Activated CD8-positive, alpha-beta T cell treated with anti-CD3 and anti-CD28 coated beads for 36 hours (primary cell): Measurements from ENCODE around the gene PLTP. TPM values are rescaled to one million over a fixed set of nuclear protein-coding genes. Genes with fewer than 3 reads are reported as not detected.

Source experiments
- ATAC-seq: fragments of 200-7000 bp; cut with Tn5 transposase; one replicate; pipeline ENCODE4 v1.10.0; 2021; ENCODE audit warnings: mild to moderate bottlenecking, moderate library complexity
- CTCF ChIA-PET: fragments of 350-600 bp; sonication (Branson Sonifier 250); formaldehyde crosslinking; loops from one replicate; lab custom pipeline; 2021; ENCODE audit warnings: antibody characterized with exemption; lab: Charles Lee
- POLR2A ChIA-PET: fragments of 350-600 bp; sonication (Branson Sonifier 250); formaldehyde crosslinking; loops from one replicate; lab custom pipeline; 2021; ENCODE audit warnings: antibody characterized with exemption; lab: Charles Lee
- DNase-seq: peaks from one replicate; pipeline ENCODE4 v3.0.0-alpha.2; 2020
- H3K27ac Mint-ChIP-seq: one replicate; pipeline ENCODE4 v1.8.0; 2021; ENCODE audit warnings: mild to moderate bottlenecking, mixed read lengths
- H3K27me3 Mint-ChIP-seq: one replicate; pipeline ENCODE4 v1.8.0; 2021; ENCODE audit warnings: mixed read lengths
- H3K36me3 Mint-ChIP-seq: one replicate; pipeline ENCODE4 v1.8.0; 2021; ENCODE audit warnings: low read depth, mixed read lengths
- H3K4me1 Mint-ChIP-seq: one replicate; pipeline ENCODE4 v1.8.0; 2021; ENCODE audit warnings: low read depth, mixed read lengths
- H3K4me3 Mint-ChIP-seq: one replicate; pipeline ENCODE4 v1.8.0; 2021; ENCODE audit warnings: mild to moderate bottlenecking, moderate library complexity, mixed read lengths
- H3K9me3 Mint-ChIP-seq: one replicate; pipeline ENCODE4 v1.8.0; 2021; ENCODE audit warnings: mixed read lengths
- CTCF ChIP-seq: fragments of 200-600 bp; IDR thresholded peaks from one replicate; pipeline ENCODE4 v1.8.0; 2022; ENCODE audit warnings: antibody characterized with exemption, mild to moderate bottlenecking
- intact Hi-C: fragments of 100-400 bp; cut with micrococcal nuclease; formaldehyde crosslinking; loops from one replicate; pipeline ENCODE4 v1.10.0; 2022
- total RNA-seq, 2 experiments: library from RNA; stranded (reverse); gene quantifications; one replicate each; pipeline ENCODE4 v1.2.3, GENCODE V29; 2021

PLTP gene
- total RNA-seq, 2 experiments from 2014 or later, result 7.4 to 8.6 TPM

DNA sequence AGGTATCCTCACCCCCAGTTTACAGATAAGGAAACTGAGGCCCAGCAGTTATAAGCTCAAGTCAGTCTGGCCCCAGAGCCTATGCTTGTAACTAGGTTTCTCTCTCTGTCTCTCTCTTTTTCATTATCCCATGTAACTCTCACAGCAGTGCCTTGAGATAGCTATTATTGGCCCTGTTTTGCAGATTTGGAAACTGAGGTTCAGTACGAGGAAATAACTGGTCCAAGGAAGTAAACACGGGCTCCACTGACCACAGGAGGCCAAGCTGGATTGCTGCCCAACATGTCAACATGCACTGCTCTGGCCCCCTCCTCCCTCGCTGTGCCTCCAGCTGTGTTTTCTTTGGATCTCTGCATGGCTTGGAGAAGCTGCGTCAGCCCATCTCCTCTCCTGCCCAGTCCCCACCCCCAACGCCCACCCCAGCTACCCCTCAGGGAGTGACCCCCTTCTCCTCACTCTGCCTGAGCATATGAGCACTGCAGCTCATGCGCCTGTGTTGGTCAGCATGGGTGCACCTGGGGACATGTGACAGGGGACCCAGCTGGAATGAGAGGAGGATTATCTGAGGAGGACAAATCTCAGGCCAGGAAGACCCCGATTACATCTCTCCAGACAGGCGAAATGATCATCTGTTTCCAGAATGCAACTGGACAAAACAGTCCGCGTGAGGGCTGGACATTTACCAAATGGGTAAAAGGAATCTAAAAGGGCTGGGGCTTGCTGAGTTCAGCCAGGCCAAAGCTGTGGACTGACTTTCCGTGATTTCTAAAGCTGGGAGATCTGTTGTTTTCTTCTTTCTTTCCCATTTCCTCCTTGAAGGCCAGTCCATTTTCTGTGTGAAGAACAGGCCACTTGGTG is 7.8 kb upstream of the PLTP start:
- no peak for TF ChIP-seq CTCF
- no peak overlapping the region for H3K4me3 Mint-ChIP-seq
- H3K36me3 Mint-ChIP-seq, result no peaks in the 10 kb centered on the region
- no peak overlapping the region for H3K27ac Mint-ChIP-seq
- peaks cover 3% of the 10 kb centered on the region for H3K4me1 Mint-ChIP-seq
- ChIA-PET POLR2A (interaction anchor here (1.3 to 2.8 kb wide), 3 partner anchors 13 to 61 kb away, joined by 3 to 13 read pairs (median 3); partner anchors contain the start of gene PCIF1), CTCF (interaction anchor here (1.3 to 1.9 kb wide), 3 partner anchors 14 to 121 kb away, joined by 3 to 8 read pairs (median 7); no protein-coding TSS in a partner anchor)
- DNase-seq (no peak), ATAC-seq (no peak)
- H3K9me3 Mint-ChIP-seq, result no peaks in the 10 kb centered on the region
- H3K27me3 Mint-ChIP-seq, result peaks cover 8% of the 10 kb centered on the region
- intact Hi-C loops, result no loop called here

DNA sequence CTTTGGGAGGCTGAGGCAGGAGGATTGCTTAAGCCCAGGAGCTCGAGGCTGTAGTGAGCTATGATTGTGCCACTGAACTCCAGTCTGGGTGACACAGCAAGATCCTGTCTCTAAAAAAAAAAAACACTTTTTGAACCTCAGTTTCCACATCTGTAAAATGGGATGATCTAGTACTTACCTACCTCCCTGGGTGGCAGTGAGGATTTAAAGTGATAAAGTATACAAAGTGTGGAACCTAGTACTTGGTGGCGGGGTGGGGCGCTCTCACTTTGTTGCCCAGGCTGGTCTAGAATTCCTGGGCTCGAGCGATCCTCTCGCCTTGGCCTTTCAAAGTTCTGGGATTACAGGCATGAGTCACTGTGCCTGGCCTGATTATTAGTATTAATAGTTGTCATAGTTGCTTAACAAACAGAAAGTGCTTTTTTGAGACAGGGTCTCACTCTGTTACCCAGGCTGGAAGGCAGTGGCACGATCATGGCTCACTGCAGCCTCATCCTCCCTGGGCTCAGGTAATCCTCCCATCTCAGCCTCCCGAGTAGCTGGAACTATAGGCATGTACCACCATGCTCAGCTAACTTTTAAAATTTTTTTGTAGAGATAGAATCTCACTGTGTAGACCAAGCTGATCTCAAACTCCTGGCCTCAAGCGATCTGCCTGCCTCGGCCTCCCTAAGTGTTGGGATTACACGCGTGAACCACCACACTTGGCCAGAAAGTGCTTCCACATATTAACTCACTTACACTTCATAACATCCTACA is 7.0 kb upstream of the PLTP start:
- no peak for ATAC-seq
- no peak overlapping the region for H3K4me3 Mint-ChIP-seq
- peaks cover 13% of the 10 kb centered on the region for H3K27me3 Mint-ChIP-seq
- no peaks in the 10 kb centered on the region for H3K9me3 Mint-ChIP-seq
- TF ChIP-seq CTCF, result no peak
- no peaks in the 10 kb centered on the region for H3K36me3 Mint-ChIP-seq
- DNase-seq, result no peak
- peaks cover 3% of the 10 kb centered on the region for H3K4me1 Mint-ChIP-seq
- ChIA-PET CTCF (interaction anchor here (1.9 kb wide), 1 partner anchor 120 kb away, joined by 8 read pairs; no protein-coding TSS in a partner anchor), POLR2A (interaction anchor here (0.7 to 2.8 kb wide), 3 partner anchors 16 to 61 kb away, joined by 3 to 13 read pairs (median 3); partner anchors contain the start of gene PCIF1)
- no peak overlapping the region for H3K27ac Mint-ChIP-seq
- intact Hi-C loops, result no loop called here

- Mint-ChIP-seq H3K27ac (no peak overlapping the region), H3K36me3 (no peaks in the 10 kb centered on the region), H3K9me3 (no peaks in the 10 kb centered on the region), H3K4me3 (no peak overlapping the region), H3K27me3 (peaks cover 13% of the 10 kb centered on the region), H3K4me1 (peaks cover 3% of the 10 kb centered on the region)
- ATAC-seq (no peak), DNase-seq (no peak)
- ChIA-PET CTCF (interaction anchor here (1.4 kb wide), 1 partner anchor 52 kb away, joined by 5 read pairs; no protein-coding TSS in a partner anchor), POLR2A (interaction anchor here (0.7 to 1.4 kb wide), 3 partner anchors 15 to 60 kb away, joined by 3 to 4 read pairs (median 3); no protein-coding TSS in a partner anchor)
- intact Hi-C loops, result no loop called here
- TF ChIP-seq CTCF, result no peak
Measured at GRCh38 chr20:45918182-45918737, 6.3 kb upstream of the PLTP start.

GRCh38 chr20:45917790-45918141 is 5.8 kb upstream of the PLTP start:
- Mint-ChIP-seq H3K4me1 (peaks cover 4% of the 10 kb centered on the region), H3K4me3 (no peak overlapping the region), H3K36me3 (no peaks in the 10 kb centered on the region), H3K9me3 (no peaks in the 10 kb centered on the region), H3K27ac (no peak overlapping the region), H3K27me3 (peaks cover 14% of the 10 kb centered on the region)
- ATAC-seq, result no peak
- intact Hi-C loops, result no loop called here
- no peak for DNase-seq
- TF ChIP-seq CTCF, result no peak
- ChIA-PET POLR2A (interaction anchor here (1.4 kb wide), 1 partner anchor 16 kb away, joined by 4 read pairs; no protein-coding TSS in a partner anchor), CTCF (interaction anchor here (1.4 kb wide), 1 partner anchor 52 kb away, joined by 5 read pairs; no protein-coding TSS in a partner anchor)
